Fibroblast of mammary gland (primary cell): ENCODE data around the gene TSPEAR.

Source experiments
- DNase-seq: peaks from one replicate; pipeline ENCODE4 v3.0.0-alpha.2; 2010; ENCODE audit warnings: low read depth
- H3K4me3 ChIP-seq: 2 replicates; pipeline ENCODE4 v1.5.1; 2011; ENCODE audit warnings: low read depth, mild to moderate bottlenecking, low read length, moderate library complexity; ENCODE audit not compliant: control insufficient read depth
- CTCF ChIP-seq: conservative IDR thresholded peaks from 2 replicates; pipeline ENCODE4 v1.5.1; 2011; ENCODE audit warnings: low read depth, low read length, inconsistent platforms; ENCODE audit not compliant: control insufficient read depth, insufficient read depth

The TSPEAR gene

GRCh38 chr21:44723177-44724131 lies 12.1 kb upstream of the TSPEAR start:
- TF ChIP-seq CTCF: no peak
- H3K4me3 ChIP-seq: no peak overlapping the region
- no peak for DNase-seq

- TF ChIP-seq CTCF: no peak
- DNase-seq: no peak
- no peak overlapping the region for H3K4me3 ChIP-seq
These were observed 11.4 kb upstream of the TSPEAR start for GRCh38 chr21:44722731-44723130.

GRCh38 chr21:44720170-44720569 lies 8.8 kb upstream of the TSPEAR start:
- H3K4me3 ChIP-seq: no peak overlapping the region
- TF ChIP-seq CTCF: no peak
- DNase-seq: no peak

GRCh38 chr21:44718571-44718970 lies 7.2 kb upstream of the TSPEAR start:
- TF ChIP-seq CTCF: no peak

GRCh38 chr21:44718093-44718492 lies 6.7 kb upstream of the TSPEAR start:
- no peak for DNase-seq
- H3K4me3 ChIP-seq: no peak overlapping the region
- no peak for TF ChIP-seq CTCF

More at GRCh38 chr21:44718571-44718970, 7.2 kb upstream of the TSPEAR start:
- no peak for DNase-seq
- H3K4me3 ChIP-seq: no peak overlapping the region

- TF ChIP-seq CTCF: no peak
- H3K4me3 ChIP-seq: no peak overlapping the region
- DNase-seq: no peak
These were observed 5.6 kb upstream of the TSPEAR start for GRCh38 chr21:44716984-44717383.
